Measurements from ENCODE around the gene LRMDA.

- TF ChIP-seq CTCF (IDR thresholded peaks at IDR 0.05; ENCODE audit: low read depth, low read length) (no peak), EZH2phosphoT487 (IDR thresholded peaks at IDR 0.05; ENCODE audit: low read depth) (no peak)
These were observed 753.2 kb downstream of the LRMDA start for GRCh38 chr10:76184647-76185046.

Measured in OCI-LY3 (cell line).